ENCODE measurements around the gene PHF2.

Gene PHF2

GRCh38 chr9:93567271-93567959 lies 9.0 kb upstream of the PHF2 start:
- DNase-seq (ENCODE audit: low read depth in 3 of 3, low spot score in 1 of 3), result no peak

GRCh38 chr9:93568169-93568568 lies 8.2 kb upstream of the PHF2 start:
- no peak for DNase-seq (ENCODE audit: low read depth in 3 of 3, low spot score in 1 of 3)

- DNase-seq (ENCODE audit: low read depth in 3 of 3, low spot score in 1 of 3), result no peak
Observed at GRCh38 chr9:93569621-93570174, 6.7 kb upstream of the PHF2 start.

GRCh38 chr9:93572221-93572620 lies 4.2 kb upstream of the PHF2 start:
- DNase-seq (ENCODE audit: low read depth in 3 of 3, low spot score in 1 of 3), result no peak

- DNase-seq (ENCODE audit: low read depth in 3 of 3, low spot score in 1 of 3), result no peak
Observed at GRCh38 chr9:93572636-93573515, 3.5 kb upstream of the PHF2 start.

GRCh38 chr9:93573516-93573828 lies 2.9 kb upstream of the PHF2 start:
- DNase-seq (ENCODE audit: low read depth in 3 of 3, low spot score in 1 of 3), result no peak

- DNase-seq (ENCODE audit: low read depth in 3 of 3, low spot score in 1 of 3), result no peak
Observed at GRCh38 chr9:93574091-93574899, 2.1 kb upstream of the PHF2 start.

GRCh38 chr9:93574900-93575795 lies 1.2 kb upstream of the PHF2 start:
- no peak for DNase-seq (ENCODE audit: low read depth in 3 of 3, low spot score in 1 of 3)

GRCh38 chr9:93575796-93576257 lies 557 bp upstream of the PHF2 start:
- peak in 1 of 3 donors; percentile 21 for DNase-seq (ENCODE audit: low read depth in 3 of 3, low spot score in 1 of 3)

GRCh38 chr9:93577078-93577974 lies 942 bp downstream of the PHF2 start:
- DNase-seq (ENCODE audit: low read depth in 3 of 3, low spot score in 1 of 3), result peak in 1 of 3 donors; percentile 18

GRCh38 chr9:93577975-93578682 lies 1.7 kb downstream of the PHF2 start:
- DNase-seq (ENCODE audit: low read depth in 3 of 3, low spot score in 1 of 3), result no peak

GRCh38 chr9:93578844-93579243 lies 2.5 kb downstream of the PHF2 start:
- no peak for DNase-seq (ENCODE audit: low read depth in 3 of 3, low spot score in 1 of 3)

GRCh38 chr9:93579711-93580516 lies 3.5 kb downstream of the PHF2 start:
- no peak for DNase-seq (ENCODE audit: low read depth in 3 of 3, low spot score in 1 of 3)

GRCh38 chr9:93580654-93581380 lies 4.4 kb downstream of the PHF2 start:
- no peak for DNase-seq (ENCODE audit: low read depth in 3 of 3, low spot score in 1 of 3)

GRCh38 chr9:93582115-93582514 lies 5.7 kb downstream of the PHF2 start:
- no peak for DNase-seq (ENCODE audit: low read depth in 3 of 3, low spot score in 1 of 3)

- no peak for DNase-seq (ENCODE audit: low read depth in 3 of 3, low spot score in 1 of 3)
Observed at GRCh38 chr9:93582550-93582949, 6.2 kb downstream of the PHF2 start.

- DNase-seq (ENCODE audit: low read depth in 3 of 3, low spot score in 1 of 3), result no peak
Observed at GRCh38 chr9:93585259-93585658, 8.9 kb downstream of the PHF2 start.
